Neural cell (in vitro differentiated cells): ENCODE data around the gene PRPH. TPM values are rescaled to one million over a fixed set of nuclear protein-coding genes. Genes with fewer than 3 reads are reported as not detected.

Experiments used
- H2AFZ ChIP-seq: fragments of 200-600, 300-800 bp; sonication (generic), shearing (Covaris generic); 2 replicates; pipeline ENCODE4 v1.6.0; 2014; ENCODE audit warnings: low read depth, mild to moderate bottlenecking, antibody characterized with exemption, low read length, moderate library complexity
- H3F3A ChIP-seq: fragments of 200-600 bp; shearing (Covaris generic); 2 replicates; pipeline ENCODE4 v1.6.1; 2016; ENCODE audit warnings: mild to moderate bottlenecking, moderate library complexity, mixed read lengths, antibody characterized with exemption, low read length; ENCODE audit not compliant: insufficient read depth, poor library complexity, severe bottlenecking
- H3K27ac ChIP-seq: fragments of 200-600, 300-800 bp; sonication (generic), shearing (Covaris generic); 2 replicates; pipeline ENCODE4 v1.5.1; 2014; ENCODE audit warnings: mild to moderate bottlenecking, low read length, moderate library complexity
- H3K27me3 ChIP-seq: fragments of 300-800, 200-600 bp; sonication (generic), shearing (Covaris generic); 2 replicates; pipeline ENCODE4 v1.6.0; 2014; ENCODE audit warnings: mild to moderate bottlenecking, low read depth, low read length, moderate library complexity; ENCODE audit not compliant: insufficient read depth
- H3K36me3 ChIP-seq: fragments of 300-800, 200-600 bp; sonication (generic), shearing (Covaris generic); 2 replicates; pipeline ENCODE4 v1.5.1; 2014; ENCODE audit warnings: mild to moderate bottlenecking, antibody characterized with exemption, low read length, moderate library complexity; ENCODE audit not compliant: insufficient read depth
- H3K4me2 ChIP-seq: fragments of 300-800, 200-600 bp; sonication (generic), shearing (Covaris generic); 2 replicates; pipeline ENCODE4 v1.6.0; 2014; ENCODE audit warnings: mild to moderate bottlenecking, low read length
- H3K4me3 ChIP-seq: fragments of 300-800, 200-600 bp; sonication (generic), shearing (Covaris generic); 2 replicates; pipeline ENCODE4 v1.5.1; 2014; ENCODE audit warnings: mild to moderate bottlenecking, low read length, moderate library complexity
- H3K79me2 ChIP-seq: fragments of 200-600 bp; shearing (Covaris generic); replicated peaks from 2 replicates; pipeline ENCODE4 v1.6.0; 2014; ENCODE audit warnings: mild to moderate bottlenecking, low read length, moderate library complexity; ENCODE audit not compliant: insufficient read depth
- H3K9ac ChIP-seq: fragments of 300-800, 200-600 bp; sonication (generic), shearing (Covaris generic); 2 replicates; pipeline ENCODE4 v1.6.1; 2016; ENCODE audit warnings: mild to moderate bottlenecking, low read length, mixed read lengths
- H3K9me2 ChIP-seq: fragments of 200-600 bp; shearing (Covaris generic); 2 replicates; pipeline ENCODE4 v1.6.1; 2016; ENCODE audit warnings: mild to moderate bottlenecking, low read length, mixed read lengths; ENCODE audit not compliant: insufficient read depth
- H3K9me3 ChIP-seq: fragments of 200-600, 300-800 bp; sonication (generic), shearing (Covaris generic); 2 replicates; pipeline ENCODE4 v1.6.1; 2016; ENCODE audit warnings: mild to moderate bottlenecking, mixed run types, low read length, moderate library complexity, mixed read lengths
- H4K20me1 ChIP-seq: fragments of 200-600 bp; shearing (Covaris generic); 2 replicates; pipeline ENCODE4 v1.6.1; 2016; ENCODE audit warnings: mild to moderate bottlenecking, mixed run types; ENCODE audit not compliant: insufficient read depth
- CTCF ChIP-seq: fragments of 450-650 bp; IDR thresholded peaks from 2 replicates; pipeline ENCODE4 v1.5.1; 2014; ENCODE audit warnings: antibody characterized with exemption, mild to moderate bottlenecking, moderate library complexity; ENCODE audit not compliant: poor library complexity, severe bottlenecking
- EP300 ChIP-seq: fragments of 450-650 bp; conservative IDR thresholded peaks from 2 replicates; pipeline ENCODE4 v1.6.1; 2014; ENCODE audit warnings: antibody characterized with exemption, mild to moderate bottlenecking, moderate library complexity; ENCODE audit not compliant: poor library complexity, severe bottlenecking
- EZH2 ChIP-seq: fragments of 200-600, 300-800 bp; shearing (Covaris generic), sonication (generic); IDR thresholded peaks from 2 replicates; pipeline ENCODE4 v1.6.1; 2014; ENCODE audit warnings: antibody characterized with exemption, low read length, borderline replicate concordance, mild to moderate bottlenecking; ENCODE audit not compliant: insufficient read depth, poor library complexity, severe bottlenecking
- MXI1 ChIP-seq: fragments of 450-650 bp; conservative IDR thresholded peaks from 2 replicates; pipeline ENCODE4 v1.6.1; 2014; ENCODE audit warnings: antibody characterized with exemption, mild to moderate bottlenecking; ENCODE audit not compliant: poor library complexity, severe bottlenecking
- POLR2AphosphoS5 ChIP-seq: IDR thresholded peaks from 2 replicates; pipeline ENCODE4 v1.6.1; 2012
- RAD21 ChIP-seq: fragments of 450-650 bp; conservative IDR thresholded peaks from 2 replicates; pipeline ENCODE4 v1.6.1; 2014; ENCODE audit warnings: antibody characterized with exemption, mild to moderate bottlenecking, moderate library complexity
- REST ChIP-seq: IDR thresholded peaks from 2 replicates; pipeline ENCODE4 v1.6.1; 2012; ENCODE audit warnings: borderline replicate concordance
- SMC3 ChIP-seq: fragments of 450-650 bp; conservative IDR thresholded peaks from 2 replicates; pipeline ENCODE4 v1.6.1; 2014; ENCODE audit warnings: antibody characterized with exemption, mild to moderate bottlenecking, moderate library complexity; ENCODE audit not compliant: poor library complexity
- TAF1 ChIP-seq: IDR thresholded peaks from 2 replicates; pipeline ENCODE4 v1.6.1; 2012; ENCODE audit warnings: low read depth
- polyA plus RNA-seq: library from polyadenylated mRNA; depleted of rRNA; stranded (reverse); fragments of >200 nt; gene quantifications from 2 replicates; pipeline ENCODE4 v1.2.3, GENCODE V29; 2014

The PRPH gene
- polyA plus RNA-seq, 1 donor from 2014 or later, result not detected

- Histone ChIP-seq H3K27ac (no peak overlapping the region), H3K27me3 (peaks cover 54% of the 10 kb centered on the region), H3K9ac (no peak overlapping the region), H3F3A (no peaks in the 10 kb centered on the region), H4K20me1 (no peaks in the 10 kb centered on the region), H3K36me3 (no peaks in the 10 kb centered on the region), H2AFZ (no peak overlapping the region), H3K4me2 (no peak overlapping the region), H3K9me3 (no peaks in the 10 kb centered on the region), H3K79me2 (no peaks in the 10 kb centered on the region), H3K9me2 (no peaks in the 10 kb centered on the region), H3K4me3 (no peak overlapping the region)
- TF ChIP-seq REST (no peak), EP300 (no peak), CTCF (no peak), RAD21 (no peak), TAF1 (no peak), POLR2AphosphoS5 (no peak), EZH2 (no peak), SMC3 (no peak)
These were observed 37.5 kb downstream of the PRPH start for GRCh38 chr12:49332441-49332861.

- no peaks in the 10 kb centered on the region for H3K36me3 ChIP-seq
These were observed 38.0 kb downstream of the PRPH start for GRCh38 chr12:49332891-49333371.

More at GRCh38 chr12:49332891-49333371, 38.0 kb downstream of the PRPH start:
- TF ChIP-seq RAD21, result no peak
- TF ChIP-seq TAF1, result no peak
- TF ChIP-seq POLR2AphosphoS5, result no peak
- no peak for TF ChIP-seq SMC3
- TF ChIP-seq MXI1, result no peak
- TF ChIP-seq REST, result no peak
- TF ChIP-seq EP300, result no peak
- no peak for TF ChIP-seq CTCF
- TF ChIP-seq EZH2, result no peak
- no peaks in the 10 kb centered on the region for H3K9me2 ChIP-seq
- H3K4me2 ChIP-seq, result no peak overlapping the region
- H3K9me3 ChIP-seq, result no peaks in the 10 kb centered on the region
- no peaks in the 10 kb centered on the region for H4K20me1 ChIP-seq
- H3K4me3 ChIP-seq, result no peak overlapping the region
- no peak overlapping the region for H3K27ac ChIP-seq
- no peaks in the 10 kb centered on the region for H3F3A ChIP-seq
- H3K79me2 ChIP-seq, result no peaks in the 10 kb centered on the region
- no peak overlapping the region for H3K9ac ChIP-seq
- peaks cover 59% of the 10 kb centered on the region for H3K27me3 ChIP-seq
- no peak overlapping the region for H2AFZ ChIP-seq
